Smooth muscle cell of the umbilical artery (primary cell): ENCODE data around the gene CELF4. TPM values are rescaled to one million over a fixed set of nuclear protein-coding genes. Genes with fewer than 3 reads are reported as not detected.

Experiments
- total RNA-seq: library from RNA; depleted of rRNA; stranded (reverse); fragments of >200 nt; gene quantifications from 2 replicates; pipeline ENCODE4 v1.2.3, GENCODE V29; 2014

CELF4 gene
- not detected in 2 replicates for total RNA-seq

DNA sequence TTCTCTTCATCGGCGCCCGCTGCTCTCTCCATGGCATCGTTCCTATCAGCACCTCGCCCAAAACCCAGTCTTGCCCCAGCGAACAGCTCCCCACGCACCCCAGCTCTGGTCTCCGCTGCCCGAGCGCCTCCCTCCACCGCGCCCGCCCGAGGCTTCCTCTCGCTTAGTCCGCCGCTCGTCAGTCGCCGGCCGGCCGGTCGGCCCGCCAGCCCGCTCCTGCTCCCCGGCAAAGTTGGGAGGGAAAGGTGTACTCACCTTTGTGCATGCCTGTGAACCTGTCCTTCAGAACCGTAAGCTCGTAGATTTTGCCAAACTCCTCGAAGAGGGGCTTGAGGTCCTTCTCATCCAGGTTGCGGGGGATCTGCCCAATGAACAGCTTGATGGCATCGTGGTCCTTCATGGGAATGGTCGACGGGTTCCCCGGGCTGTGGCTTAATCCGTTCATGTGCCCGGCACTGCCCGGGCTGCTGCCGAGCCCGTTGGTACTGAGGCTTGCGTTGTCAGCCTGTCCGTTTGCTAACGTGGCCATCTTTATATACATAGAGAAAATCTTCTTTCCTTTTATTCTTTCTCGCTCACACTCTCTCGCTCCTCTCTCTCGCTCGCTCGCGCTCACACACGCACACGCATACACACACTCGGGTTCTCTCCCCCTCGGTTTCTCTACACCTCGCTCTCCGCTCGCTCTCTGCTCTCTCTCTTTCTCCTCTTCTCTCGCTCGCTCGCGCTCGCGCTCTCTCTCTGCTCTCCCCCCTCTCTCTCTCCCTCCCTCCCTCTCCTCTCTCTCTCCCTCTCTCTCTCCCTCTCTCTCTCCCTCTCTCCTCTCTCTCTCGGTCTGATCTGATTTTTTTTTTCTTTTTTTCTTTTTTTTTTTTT is at the start of gene CELF4:
Gene CELF4, minus strand, starts transcription at position 698 of the 876 bp plus-strand sequence.

